ENCODE results near the gene SLC29A3. TPM values are rescaled to one million over a fixed set of nuclear protein-coding genes. Genes with fewer than 3 reads are reported as not detected.
"Not testable (repeated sequence)": the region's sequence is repeated elsewhere in the genome, so short reads cannot be mapped to it uniquely, and the experiment has no call there.

Gene SLC29A3
- total RNA-seq, 1 experiment from 2014 or later = 5.9 TPM

GRCh38 chr10:71358906-71359305 is 39.8 kb downstream of the SLC29A3 start:
- BruUV-seq (replicated peaks); RAD21 ChIA-PET (ENCODE audit: low non-redundant PET in 1 of 2, low total read pairs in 2 of 2, uncharacterized antibody in 2 of 2, unreplicated experiment in 2 of 2); ATAC-seq; DNase-seq (ENCODE audit: low read depth, low spot score); H3K4me3 ChIP-seq (replicated peaks in 1 of 2; ENCODE audit: low read depth in 1 of 2, low read length in 2 of 2); H3K4me1 ChIP-seq (ENCODE audit: control insufficient read depth in 1 of 2, insufficient read depth in 2 of 2, low read length in 2 of 2); H3K9me2 ChIP-seq (ENCODE audit: insufficient read depth); H3K4me2 ChIP-seq (ENCODE audit: low read length); H3K36me3 ChIP-seq (ENCODE audit: control insufficient read depth in 1 of 2, insufficient read depth in 2 of 2, low read length in 2 of 2); H4K20me1 ChIP-seq (ENCODE audit: insufficient read depth); H3K9ac ChIP-seq (ENCODE audit: low read length); H2AFZ ChIP-seq (ENCODE audit: low read depth, low read length, poor library complexity, severe bottlenecking); H3K9me3 ChIP-seq (ENCODE audit: control insufficient read depth in 1 of 2, insufficient read depth in 1 of 2, low read depth in 1 of 2, low read length in 2 of 2); H3K27ac ChIP-seq (ENCODE audit: low read depth, low read length); H3K79me2 ChIP-seq (ENCODE audit: insufficient read depth, low read length); H3K27me3 ChIP-seq (ENCODE audit: insufficient read depth, low read length); intact Hi-C loops (cut with micrococcal nuclease): not testable (repeated sequence)
- POLR2A ChIA-PET = interaction anchor here (2.9 kb wide), 1 partner anchor 18 kb away, joined by 7 read pairs; no protein-coding TSS in a partner anchor
- CTCF ChIA-PET = interaction anchor here (1.5 kb wide), 1 partner anchor 18 kb away, joined by 3 read pairs; no protein-coding TSS in a partner anchor

GRCh38 chr10:71359364-71360046 is 40.4 kb downstream of the SLC29A3 start:
- H2AFZ ChIP-seq (ENCODE audit: low read depth, low read length, poor library complexity, severe bottlenecking) = no peak overlapping the region
- H4K20me1 ChIP-seq (ENCODE audit: insufficient read depth) = no peaks in the 10 kb centered on the region
- TF ChIP-seq SRF (IDR thresholded peaks at IDR 0.05; ENCODE audit: low read depth) = no peak
- no peak for TF ChIP-seq RAD21 (IDR thresholded peaks at IDR 0.05; ENCODE audit: low read depth)
- TF ChIP-seq ZFX (IDR thresholded peaks at IDR 0.05) = no peak
- no peak for TF ChIP-seq SIN3A (IDR thresholded peaks at IDR 0.05; ENCODE audit: low read depth)
- no peak for TF ChIP-seq REST (IDR thresholded peaks at IDR 0.05; ENCODE audit: low read depth)
- no peak for TF ChIP-seq JUND (IDR thresholded peaks at IDR 0.05)
- TF ChIP-seq ZNF274 (IDR thresholded peaks at IDR 0.05; ENCODE audit: low read depth, low read length) = no peak
- no peak for TF ChIP-seq EGR1 (IDR thresholded peaks at IDR 0.05; ENCODE audit: low read depth)
- H3K27me3 ChIP-seq (ENCODE audit: insufficient read depth, low read length) = no peaks in the 10 kb centered on the region
- intact Hi-C loops (cut with micrococcal nuclease) = no loop called here
- H3K9ac ChIP-seq (ENCODE audit: low read length) = no peak overlapping the region
- no peak overlapping the region for H3K4me3 ChIP-seq (replicated peaks in 1 of 2; ENCODE audit: low read depth in 1 of 2, low read length in 2 of 2)
- H3K27ac ChIP-seq (ENCODE audit: low read depth, low read length) = no peak overlapping the region
- no TSS peak for BruUV-seq (replicated peaks)
- no peaks in the 10 kb centered on the region; a peak in 1 of 4 replicates for H3K36me3 ChIP-seq (ENCODE audit: control insufficient read depth in 1 of 2, insufficient read depth in 2 of 2, low read length in 2 of 2)
- H3K9me2 ChIP-seq (ENCODE audit: insufficient read depth) = no peaks in the 10 kb centered on the region
- H3K79me2 ChIP-seq (ENCODE audit: insufficient read depth, low read length) = no peaks in the 10 kb centered on the region
- ChIA-PET CTCF (interaction anchor here (1.5 kb wide), 1 partner anchor 18 kb away, joined by 3 read pairs; no protein-coding TSS in a partner anchor), POLR2A (interaction anchor here (2.9 kb wide), 1 partner anchor 17 kb away, joined by 7 read pairs; no protein-coding TSS in a partner anchor), RAD21 (ENCODE audit: low non-redundant PET in 1 of 2, low total read pairs in 2 of 2, uncharacterized antibody in 2 of 2, unreplicated experiment in 2 of 2) (no interaction called here)
- H3K4me2 ChIP-seq (ENCODE audit: low read length) = no peak overlapping the region
- no peak for DNase-seq (ENCODE audit: low read depth, low spot score)
- H3K4me1 ChIP-seq (ENCODE audit: control insufficient read depth in 1 of 2, insufficient read depth in 2 of 2, low read length in 2 of 2) = peaks cover 7 to 8% of the 10 kb centered on the region in 2 experiments
- no peak for ATAC-seq
- no peaks in the 10 kb centered on the region for H3K9me3 ChIP-seq (ENCODE audit: control insufficient read depth in 1 of 2, insufficient read depth in 1 of 2, low read depth in 1 of 2, low read length in 2 of 2)
